Aorta (tissue), 5 donors: ENCODE data around the gene RNF25. TPM values are rescaled to one million over a fixed set of nuclear protein-coding genes. Genes with fewer than 3 reads are reported as not detected.

Experiments
- ATAC-seq: fragments of 200-7000 bp; cut with Tn5 transposase; one replicate; pipeline ENCODE4 v1.9.1; 2022; ENCODE audit warnings: moderate library complexity; ENCODE audit not compliant: low FRiP score
- DNase-seq, 2 donors: peaks; one replicate each; pipeline ENCODE4 v3.0.0-alpha.2; 2020
- H3K27ac ChIP-seq, 2 donors: one replicate each; pipeline ENCODE4 v1.5.1; 2013; ENCODE audit warnings: low read length in 2 of 2, mild to moderate bottlenecking in 2 of 2, moderate library complexity in 2 of 2, control low read depth in 1 of 2, inconsistent platforms in 1 of 2, low read depth in 1 of 2
- H3K27me3 ChIP-seq, 2 donors: one replicate each; pipeline ENCODE4 v1.6.1; 2013; ENCODE audit warnings: control low read depth in 1 of 2, low read length in 1 of 2, mild to moderate bottlenecking in 1 of 2, moderate library complexity in 1 of 2; ENCODE audit not compliant: insufficient read depth in 2 of 2, control insufficient read depth in 1 of 2
- H3K36me3 ChIP-seq, 2 donors: one replicate each; pipeline ENCODE4 v1.6.1; 2013; ENCODE audit warnings: control low read depth in 1 of 2, low read length in 1 of 2, mild to moderate bottlenecking in 1 of 2; ENCODE audit not compliant: insufficient read depth in 2 of 2, control insufficient read depth in 1 of 2
- H3K4me1 ChIP-seq, 2 donors: one replicate each; pipeline ENCODE4 v1.6.1; 2013; ENCODE audit warnings: low read length in 2 of 2, control low read depth in 1 of 2, mild to moderate bottlenecking in 1 of 2, moderate library complexity in 1 of 2; ENCODE audit not compliant: insufficient read depth in 2 of 2, control insufficient read depth in 1 of 2
- H3K4me3 ChIP-seq, 2 donors: one replicate each; pipeline ENCODE4 v1.5.1; 2013; ENCODE audit warnings: low read length in 2 of 2, control low read depth in 1 of 2, mild to moderate bottlenecking in 1 of 2
- H3K9me3 ChIP-seq: one replicate; pipeline ENCODE4 v1.6.1; 2013; ENCODE audit warnings: mild to moderate bottlenecking, low read length; ENCODE audit not compliant: control insufficient read depth
- WGBS, 2 donors: extraction: QIAGEN DNeasy Blood & Tissue Kit; methylation state at CpG; one replicate each; pipeline ENCODE4 v1.1.7; 2013; 5-methylcytosine and 5-hydroxymethylcytosine counted together
- intact Hi-C, 2 donors: fragments of 100-400 bp; cut with DNase I; formaldehyde crosslinking; loops; one replicate each; pipeline versions ENCODE4 v1.14.2 to v1.15.0; 2022
- long read RNA-seq, 2 donors: library from polyadenylated mRNA; unstranded; transcript quantifications; one replicate each; pipeline ENCODE4 v2.0.0, GENCODE V29; 2020 to 2021
- polyA plus RNA-seq, 2 donors: library from polyadenylated mRNA; stranded (reverse); fragments of 200-250 nt; gene quantifications; one replicate each; pipeline ENCODE4 v1.2.3, GENCODE V29; 2013
- total RNA-seq, 2 donors: library from RNA; stranded (reverse); fragmentation: NEBNext Ultra II Directional; extraction: Animal tissue kit (Norgen Biotek cat#: 25700); gene quantifications; one replicate each; pipeline ENCODE4 v1.2.1, GENCODE V29; 2021
- donor health status: healthy with polysubstance abuse.
- donor health status: Bipolar disorder and iron deficiency.
- donor health status: DM: no; HTN: no; CAD: no.
- donor health status: DM: no; HTN: no; CAD: no.
- donor health status: DM: yes; HTN: yes; CAD: no.

Gene RNF25, protein sequence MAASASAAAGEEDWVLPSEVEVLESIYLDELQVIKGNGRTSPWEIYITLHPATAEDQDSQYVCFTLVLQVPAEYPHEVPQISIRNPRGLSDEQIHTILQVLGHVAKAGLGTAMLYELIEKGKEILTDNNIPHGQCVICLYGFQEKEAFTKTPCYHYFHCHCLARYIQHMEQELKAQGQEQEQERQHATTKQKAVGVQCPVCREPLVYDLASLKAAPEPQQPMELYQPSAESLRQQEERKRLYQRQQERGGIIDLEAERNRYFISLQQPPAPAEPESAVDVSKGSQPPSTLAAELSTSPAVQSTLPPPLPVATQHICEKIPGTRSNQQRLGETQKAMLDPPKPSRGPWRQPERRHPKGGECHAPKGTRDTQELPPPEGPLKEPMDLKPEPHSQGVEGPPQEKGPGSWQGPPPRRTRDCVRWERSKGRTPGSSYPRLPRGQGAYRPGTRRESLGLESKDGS
- total RNA-seq (10 to 100 TPM; 22.1 to 24.0 TPM), polyA plus RNA-seq (10 to 100 TPM; 10.9 to 28.0 TPM)
- long read RNA-seq, donor 1, transcript RNF25-201 (10 exons, 1,914 nt), result major isoform, 79 of 89 reads
- long read RNA-seq, donor 1, partial matches to known transcripts, result 2 of 89 reads
- long read RNA-seq, donor 1, other reads (novel, unspliced or antisense), result 7 of 89 reads
- long read RNA-seq, donor 2, transcript RNF25-201 (10 exons, 1,914 nt), result major isoform, 7 of 13 reads
- long read RNA-seq, donor 2, partial matches to known transcripts, result 1 of 13 reads
- long read RNA-seq, donor 2, other reads (novel, unspliced or antisense), result 1 of 13 reads

- Histone ChIP-seq H3K36me3 (peaks cover 0 to 6% of the 10 kb centered on the region in 2 donors), H3K4me3 (peak within 1 kb of the TSS; percentile 38 to 83), H3K27me3 (no peaks in the 10 kb centered on the region), H3K4me1 (no peaks in the 10 kb centered on the region), H3K27ac (peak within 1 kb of the TSS in 1 of 2 donors; percentile 58), H3K9me3 (no peaks in the 10 kb centered on the region)
- DNase-seq, result peak; percentile 90 to 94
- peak; percentile 95 for ATAC-seq
- 0 to 1% methylated on average over 49 of the region's 49 CpGs for WGBS, 2 donors
- intact Hi-C loops, result no loop called here
These were observed at the start of gene RNF25, which contains the start of gene STK36 for GRCh38 chr2:218671654-218672566. TSS of gene RNF25 (minus strand) at chr2:218672002. CDS start at chr2:218671970, 32 bp downstream. TSS of gene STK36 (plus strand) at chr2:218672086. CDS start at chr2:218672830, 744 bp downstream.

- H3K9me3 ChIP-seq, result no peaks in the 10 kb centered on the region
- intact Hi-C loops, result no loop called here
- no peak overlapping the region for H3K27ac ChIP-seq
- ATAC-seq (no peak), DNase-seq (no peak)
- no peaks in the 10 kb centered on the region for H3K36me3 ChIP-seq
- no peak overlapping the region for H3K4me3 ChIP-seq
- peaks cover 0 to 2% of the 10 kb centered on the region in 2 donors for H3K4me1 ChIP-seq
- H3K27me3 ChIP-seq, result no peaks in the 10 kb centered on the region
These were observed 49.7 kb upstream of the RNF25 start for GRCh38 chr2:218721488-218721887.

DNA sequence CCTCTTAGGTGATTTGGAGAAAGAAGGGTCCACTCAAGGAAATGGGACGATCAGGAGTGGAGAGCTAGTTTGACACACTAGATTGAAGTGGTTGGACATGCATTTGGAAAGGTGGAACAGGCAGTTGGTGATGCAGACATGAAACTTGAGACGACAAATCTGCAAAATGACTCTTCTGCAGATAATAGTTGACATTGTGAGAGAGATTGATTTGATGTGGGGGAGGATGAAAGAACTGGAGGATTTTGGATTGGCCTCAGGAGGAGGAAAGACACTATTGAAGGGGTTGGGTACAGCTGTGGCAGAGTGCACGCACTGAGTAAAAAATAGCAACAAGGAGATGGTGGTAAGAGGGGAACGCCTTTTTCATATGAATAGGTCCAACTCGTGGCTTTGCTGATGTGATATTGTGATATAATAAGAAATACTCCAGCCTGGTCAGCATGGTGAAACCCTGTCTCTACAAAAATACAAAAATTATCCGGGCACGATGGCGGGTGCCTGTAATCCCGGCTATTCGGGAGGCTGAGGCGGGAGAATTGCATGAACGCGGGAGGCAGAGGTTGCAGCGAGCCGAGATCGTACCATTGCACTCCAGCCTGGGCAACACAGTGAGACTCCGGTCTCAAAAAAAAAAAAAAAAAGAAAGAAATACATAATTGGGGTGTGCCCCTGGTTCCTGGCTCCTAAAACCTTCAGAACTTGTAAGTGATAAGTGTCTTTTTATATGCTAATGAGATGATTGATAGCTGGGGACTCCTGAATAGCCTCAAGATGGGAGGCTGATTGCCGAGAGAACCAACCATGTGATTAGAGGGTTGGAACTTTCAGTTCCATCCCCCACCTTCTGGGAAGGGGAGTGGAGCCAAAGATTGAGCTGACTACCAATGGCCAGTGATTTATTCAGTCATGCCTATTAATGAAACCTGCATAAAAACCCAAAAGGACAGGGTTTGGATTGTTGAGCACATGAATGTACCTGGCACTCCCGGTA lies 48.5 kb upstream of the RNF25 start:
- intact Hi-C loops, result no loop called here
- Histone ChIP-seq H3K36me3 (no peaks in the 10 kb centered on the region), H3K4me3 (no peak overlapping the region), H3K9me3 (no peaks in the 10 kb centered on the region), H3K4me1 (peaks cover 0 to 2% of the 10 kb centered on the region in 2 donors), H3K27me3 (no peaks in the 10 kb centered on the region), H3K27ac (no peak overlapping the region)
- ATAC-seq (no peak), DNase-seq (no peak)
- WGBS, 2 donors, result 96% methylated on average over 19 of the region's 19 CpGs

DNA sequence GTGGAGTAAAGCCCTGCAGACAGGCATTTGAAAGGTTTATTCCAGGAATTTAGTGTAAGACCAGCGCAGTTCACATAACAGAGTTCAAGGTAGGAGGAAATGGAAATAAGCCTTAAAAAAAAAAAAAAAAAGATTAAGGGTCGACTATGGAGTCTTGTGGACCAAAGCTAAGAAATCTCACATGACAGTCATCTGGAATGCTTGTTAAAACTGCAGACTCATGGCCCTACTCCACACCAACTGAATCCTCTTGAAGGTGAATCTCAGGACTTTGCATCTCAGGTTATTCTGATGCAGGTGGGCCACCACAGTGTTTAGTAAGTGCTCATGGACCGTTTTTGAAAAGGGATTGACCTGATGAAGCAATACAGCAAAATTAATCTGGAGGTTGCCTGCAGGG lies 47.7 kb upstream of the RNF25 start:
- Histone ChIP-seq H3K4me3 (no peak overlapping the region), H3K4me1 (peaks cover 0 to 2% of the 10 kb centered on the region in 2 donors), H3K27me3 (no peaks in the 10 kb centered on the region), H3K9me3 (no peaks in the 10 kb centered on the region), H3K36me3 (no peaks in the 10 kb centered on the region), H3K27ac (no peak overlapping the region)
- intact Hi-C loops, result loop anchor here in 1 of 2 donors (5.0 kb wide), 1 partner anchor 113 kb away; the partner anchor contains the start of gene PRKAG3
- no peak for ATAC-seq
- no peak for DNase-seq
- 73% methylated on average over 3 of the region's 3 CpGs for WGBS, 2 donors

- H3K9me3 ChIP-seq, result no peaks in the 10 kb centered on the region
- H3K4me3 ChIP-seq, result no peak overlapping the region
- intact Hi-C loops, result loop anchor here in 1 of 2 donors (5.0 kb wide), 1 partner anchor 114 kb away; the partner anchor contains the start of gene PRKAG3
- no peaks in the 10 kb centered on the region for H3K36me3 ChIP-seq
- WGBS, 2 donors, result 92 to 96% methylated on average over 7 of the region's 7 CpGs
- H3K4me1 ChIP-seq, result peaks cover 0 to 2% of the 10 kb centered on the region in 2 donors
- DNase-seq, result no peak
- H3K27me3 ChIP-seq, result no peaks in the 10 kb centered on the region
- ATAC-seq, result no peak
- H3K27ac ChIP-seq, result no peak overlapping the region
These were observed 46.3 kb upstream of the RNF25 start for GRCh38 chr2:218718058-218718457.

- no peak overlapping the region for H3K4me3 ChIP-seq
- 72 to 73% methylated on average over 3 of the region's 3 CpGs for WGBS, 2 donors
- H3K4me1 ChIP-seq, result no peaks in the 10 kb centered on the region
- no peaks in the 10 kb centered on the region for H3K27me3 ChIP-seq
- intact Hi-C loops, result loop anchor here in 1 of 2 donors (5.0 kb wide), 1 partner anchor 115 kb away; the partner anchor contains the start of gene PRKAG3
- ATAC-seq, result no peak
- H3K36me3 ChIP-seq, result no peaks in the 10 kb centered on the region
- no peak for DNase-seq
- no peak overlapping the region for H3K27ac ChIP-seq
- H3K9me3 ChIP-seq, result no peaks in the 10 kb centered on the region
These were observed 45.5 kb upstream of the RNF25 start for GRCh38 chr2:218717262-218717661.

GRCh38 chr2:218716070-218716469 lies 44.3 kb upstream of the RNF25 start:
- DNase-seq, result no peak
- intact Hi-C loops, result loop anchor here in 1 of 2 donors (5.0 kb wide), 1 partner anchor 116 kb away; the partner anchor contains the start of gene PRKAG3
- H3K9me3 ChIP-seq, result no peaks in the 10 kb centered on the region
- no peak overlapping the region for H3K27ac ChIP-seq
- no peak overlapping the region for H3K4me3 ChIP-seq
- H3K36me3 ChIP-seq, result no peaks in the 10 kb centered on the region
- no peaks in the 10 kb centered on the region for H3K4me1 ChIP-seq
- no peak for ATAC-seq
- 8 to 10% methylated on average over 4 of the region's 4 CpGs for WGBS, 2 donors
- no peaks in the 10 kb centered on the region for H3K27me3 ChIP-seq
